ENCODE data around the gene ELL2.
A peak's percentile ranks its signal among the peaks of the same experiment; 100 is the strongest.
"Not testable (repeated sequence)": the region's sequence is repeated elsewhere in the genome, so short reads cannot be mapped to it uniquely, and the experiment has no call there.

Gene ELL2

GRCh38 chr5:95871146-95871806, 90.4 kb downstream of the ELL2 start:
- H3K18ac ChIP-seq (ENCODE audit: low read length), result no peak overlapping the region
- H3K4me1 ChIP-seq (ENCODE audit: control insufficient read depth in 2 of 2, insufficient read depth in 1 of 2, low read depth in 1 of 2, low read length in 2 of 2), result no peaks in the 10 kb centered on the region
- H3K9ac ChIP-seq (ENCODE audit: low read depth, low read length, poor library complexity), result no peak overlapping the region
- H2AFZ ChIP-seq (ENCODE audit: low read length), result no peak overlapping the region
- no peak overlapping the region for H2BK120ac ChIP-seq (ENCODE audit: low read depth, low read length)
- H3K9me3 ChIP-seq (replicated peaks in 1 of 2; ENCODE audit: control insufficient read depth in 2 of 2, insufficient read depth in 1 of 2, low read depth in 1 of 2, low read length in 2 of 2), result peaks cover 0 to 2% of the 10 kb centered on the region in 2 donors
- no peak overlapping the region for H4K91ac ChIP-seq (ENCODE audit: low read depth, low read length, poor library complexity)
- no peaks in the 10 kb centered on the region for H3K27me3 ChIP-seq (ENCODE audit: control insufficient read depth in 3 of 3, insufficient read depth in 3 of 3, low read depth in 1 of 3, low read length in 3 of 3)
- no CpG with 5 or more reads among the region's 9 CpGs for WGBS, 2 donors (ENCODE audit: extremely low coverage in 2 of 2, insufficient read length in 2 of 2, insufficient replicate concordance in 1 of 2)
- H3K4ac ChIP-seq (ENCODE audit: low read length), result no peak overlapping the region
- no peaks in the 10 kb centered on the region for H3K36me3 ChIP-seq (replicated peaks in 1 of 2; ENCODE audit: control insufficient read depth in 2 of 2, insufficient read depth in 2 of 2, low read length in 2 of 2)
- no peak overlapping the region for H3K14ac ChIP-seq (ENCODE audit: low read length)
- no peak overlapping the region for H4K8ac ChIP-seq (ENCODE audit: low read depth, low read length)
- no peaks in the 10 kb centered on the region for H3K79me1 ChIP-seq (ENCODE audit: low read depth, low read length)
- H3K23ac ChIP-seq (ENCODE audit: low read depth, low read length, poor library complexity), result no peak overlapping the region
- H2AK5ac ChIP-seq (ENCODE audit: low read depth, low read length), result no peak overlapping the region
- H2BK5ac ChIP-seq (ENCODE audit: low read length), result no peak overlapping the region
- DNase-seq (ENCODE audit: low spot score), result no peak
- no peak overlapping the region for H3K27ac ChIP-seq (replicated peaks; ENCODE audit: low read length)
- no peak overlapping the region for H3K4me3 ChIP-seq (ENCODE audit: low read length in 2 of 2)
- no peak overlapping the region for H3K4me2 ChIP-seq (ENCODE audit: insufficient read depth, low read length, poor library complexity, severe bottlenecking)
- H2BK15ac ChIP-seq (ENCODE audit: low read length), result no peak overlapping the region
- no peak overlapping the region for H2BK12ac ChIP-seq (ENCODE audit: low read length)

DNA sequence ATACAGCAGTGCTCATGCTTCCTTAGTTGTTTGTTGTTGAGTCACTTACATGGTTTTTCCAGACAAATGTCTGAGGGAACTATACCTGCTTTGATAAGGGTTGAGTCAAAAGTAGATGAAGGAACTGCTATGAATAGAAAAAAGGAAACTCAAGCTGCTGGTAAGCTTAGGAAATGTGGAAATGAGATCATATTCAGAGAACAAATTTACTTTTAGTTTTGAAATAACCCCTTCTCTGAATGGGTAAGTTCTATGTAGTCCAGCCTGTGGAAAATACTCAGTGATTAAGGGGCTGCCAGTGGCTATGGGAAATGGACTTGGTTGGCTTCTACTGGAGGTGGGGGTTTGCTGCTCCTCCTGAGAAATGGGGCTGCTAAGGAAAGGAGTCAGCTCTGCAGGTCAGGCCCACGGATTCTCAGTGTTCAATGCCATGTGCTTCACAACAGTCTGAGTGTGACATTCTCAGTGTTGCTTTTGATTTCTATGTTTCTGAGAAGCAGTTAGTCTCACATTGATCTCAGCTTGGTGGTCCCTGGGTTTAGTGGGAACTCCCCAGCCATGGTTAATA, 91.5 kb downstream of the ELL2 start:
- Histone ChIP-seq H3K4me3 (ENCODE audit: low read length in 2 of 2) (no peak overlapping the region), H2BK12ac (ENCODE audit: low read length) (no peak overlapping the region)

GRCh38 chr5:95869173-95869855, 92.3 kb downstream of the ELL2 start:
- no CpG with 5 or more reads among the region's 3 CpGs for WGBS, 2 donors (ENCODE audit: extremely low coverage in 2 of 2, insufficient read length in 2 of 2, insufficient replicate concordance in 1 of 2)

More for the DNA sequence above, 91.5 kb downstream of the ELL2 start:
- no CpG with 5 or more reads among the region's 1 CpG for WGBS, 2 donors (ENCODE audit: extremely low coverage in 2 of 2, insufficient read length in 2 of 2, insufficient replicate concordance in 1 of 2)
- Histone ChIP-seq H3K36me3 (replicated peaks in 1 of 2; ENCODE audit: control insufficient read depth in 2 of 2, insufficient read depth in 2 of 2, low read length in 2 of 2) (no peaks in the 10 kb centered on the region), H3K4me1 (ENCODE audit: control insufficient read depth in 2 of 2, insufficient read depth in 1 of 2, low read depth in 1 of 2, low read length in 2 of 2) (peaks cover under 1 to 5% of the 10 kb centered on the region in 2 donors), H3K79me1 (ENCODE audit: low read depth, low read length) (no peaks in the 10 kb centered on the region), H3K4ac (ENCODE audit: low read length) (no peak overlapping the region), H3K27ac (replicated peaks; ENCODE audit: low read length) (no peak overlapping the region), H3K14ac (ENCODE audit: low read length) (no peak overlapping the region), H2BK5ac (ENCODE audit: low read length) (no peak overlapping the region), H3K9me3 (replicated peaks in 1 of 2; ENCODE audit: control insufficient read depth in 2 of 2, insufficient read depth in 1 of 2, low read depth in 1 of 2, low read length in 2 of 2) (peaks cover 0 to 2% of the 10 kb centered on the region in 2 donors), H3K27me3 (ENCODE audit: control insufficient read depth in 3 of 3, insufficient read depth in 3 of 3, low read depth in 1 of 3, low read length in 3 of 3) (no peaks in the 10 kb centered on the region), H4K91ac (ENCODE audit: low read depth, low read length, poor library complexity) (no peak overlapping the region), H3K23ac (ENCODE audit: low read depth, low read length, poor library complexity) (no peak overlapping the region), H2AK5ac (ENCODE audit: low read depth, low read length) (no peak overlapping the region), H3K9ac (ENCODE audit: low read depth, low read length, poor library complexity) (no peak overlapping the region), H2BK15ac (ENCODE audit: low read length) (no peak overlapping the region), H3K4me2 (ENCODE audit: insufficient read depth, low read length, poor library complexity, severe bottlenecking) (no peak overlapping the region), H3K18ac (ENCODE audit: low read length) (no peak overlapping the region), H2BK120ac (ENCODE audit: low read depth, low read length) (no peak overlapping the region), H2AFZ (ENCODE audit: low read length) (peak overlapping the region; percentile 54), H4K8ac (ENCODE audit: low read depth, low read length) (no peak overlapping the region)
- no peak for DNase-seq (ENCODE audit: low spot score)

DNA sequence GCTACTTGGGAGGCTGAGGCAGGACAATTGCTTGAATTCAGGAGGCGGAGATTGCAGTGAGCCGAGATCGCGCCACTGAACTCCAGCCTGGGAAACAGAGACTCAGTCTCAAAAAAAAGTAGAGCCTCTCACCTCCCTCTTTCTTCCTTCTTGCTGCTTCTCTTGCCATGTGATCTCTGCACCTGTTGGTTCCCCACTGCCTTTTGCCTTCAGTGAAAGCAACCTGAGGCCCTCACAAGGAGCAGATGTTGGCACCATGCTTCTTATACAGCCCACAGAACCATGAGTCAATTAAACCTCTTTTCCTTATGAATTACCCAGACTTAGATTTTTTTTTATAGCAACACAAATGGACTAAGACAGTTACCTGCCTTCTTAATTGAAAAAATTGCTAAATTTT, 93.5 kb downstream of the ELL2 start:
- no peaks in the 10 kb centered on the region for H3K27me3 ChIP-seq (ENCODE audit: control insufficient read depth in 3 of 3, insufficient read depth in 3 of 3, low read depth in 1 of 3, low read length in 3 of 3)
- no CpG with 5 or more reads among the region's 4 CpGs for WGBS, 2 donors (ENCODE audit: extremely low coverage in 2 of 2, insufficient read length in 2 of 2, insufficient replicate concordance in 1 of 2)
- H2BK12ac ChIP-seq (ENCODE audit: low read length), result no peak overlapping the region
- peaks cover 0 to 2% of the 10 kb centered on the region in 2 donors for H3K9me3 ChIP-seq (replicated peaks in 1 of 2; ENCODE audit: control insufficient read depth in 2 of 2, insufficient read depth in 1 of 2, low read depth in 1 of 2, low read length in 2 of 2)
- no peak overlapping the region for H4K8ac ChIP-seq (ENCODE audit: low read depth, low read length)
- no peak overlapping the region for H3K18ac ChIP-seq (ENCODE audit: low read length)
- H2BK120ac ChIP-seq (ENCODE audit: low read depth, low read length), result no peak overlapping the region
- peaks cover 7 to 16% of the 10 kb centered on the region in 2 donors for H3K4me1 ChIP-seq (ENCODE audit: control insufficient read depth in 2 of 2, insufficient read depth in 1 of 2, low read depth in 1 of 2, low read length in 2 of 2)
- no peak overlapping the region for H2BK15ac ChIP-seq (ENCODE audit: low read length)
- no peak overlapping the region for H3K27ac ChIP-seq (replicated peaks; ENCODE audit: low read length)
- no peak overlapping the region for H3K4ac ChIP-seq (ENCODE audit: low read length)
- no peaks in the 10 kb centered on the region for H3K36me3 ChIP-seq (replicated peaks in 1 of 2; ENCODE audit: control insufficient read depth in 2 of 2, insufficient read depth in 2 of 2, low read length in 2 of 2)
- H3K14ac ChIP-seq (ENCODE audit: low read length), result no peak overlapping the region
- no peak for DNase-seq (ENCODE audit: low spot score)
- H3K79me1 ChIP-seq (ENCODE audit: low read depth, low read length), result no peaks in the 10 kb centered on the region
- no peak overlapping the region for H4K91ac ChIP-seq (ENCODE audit: low read depth, low read length, poor library complexity)
- H2AK5ac ChIP-seq (ENCODE audit: low read depth, low read length), result no peak overlapping the region
- no peak overlapping the region for H3K23ac ChIP-seq (ENCODE audit: low read depth, low read length, poor library complexity)
- no peak overlapping the region for H3K4me2 ChIP-seq (ENCODE audit: insufficient read depth, low read length, poor library complexity, severe bottlenecking)
- no peak overlapping the region for H2BK5ac ChIP-seq (ENCODE audit: low read length)
- no peak overlapping the region for H2AFZ ChIP-seq (ENCODE audit: low read length)
- no peak overlapping the region for H3K4me3 ChIP-seq (ENCODE audit: low read length in 2 of 2)
- no peak overlapping the region for H3K9ac ChIP-seq (ENCODE audit: low read depth, low read length, poor library complexity)

More at GRCh38 chr5:95869173-95869855, 92.3 kb downstream of the ELL2 start:
- peaks cover 7 to 12% of the 10 kb centered on the region in 2 donors for H3K4me1 ChIP-seq (ENCODE audit: control insufficient read depth in 2 of 2, insufficient read depth in 1 of 2, low read depth in 1 of 2, low read length in 2 of 2)
- H4K8ac ChIP-seq (ENCODE audit: low read depth, low read length); H3K18ac ChIP-seq (ENCODE audit: low read length); H3K27ac ChIP-seq (replicated peaks; ENCODE audit: low read length); H2AFZ ChIP-seq (ENCODE audit: low read length); H3K4me3 ChIP-seq (ENCODE audit: low read length in 2 of 2); H2BK12ac ChIP-seq (ENCODE audit: low read length); H3K4ac ChIP-seq (ENCODE audit: low read length); DNase-seq (ENCODE audit: low spot score); H3K4me2 ChIP-seq (ENCODE audit: insufficient read depth, low read length, poor library complexity, severe bottlenecking); H2BK15ac ChIP-seq (ENCODE audit: low read length); H2AK5ac ChIP-seq (ENCODE audit: low read depth, low read length); H3K23ac ChIP-seq (ENCODE audit: low read depth, low read length, poor library complexity); H3K14ac ChIP-seq (ENCODE audit: low read length); H3K27me3 ChIP-seq (ENCODE audit: control insufficient read depth in 3 of 3, insufficient read depth in 3 of 3, low read depth in 1 of 3, low read length in 3 of 3); H2BK120ac ChIP-seq (ENCODE audit: low read depth, low read length); H3K9me3 ChIP-seq (replicated peaks in 1 of 2; ENCODE audit: control insufficient read depth in 2 of 2, insufficient read depth in 1 of 2, low read depth in 1 of 2, low read length in 2 of 2); H2BK5ac ChIP-seq (ENCODE audit: low read length); H3K79me1 ChIP-seq (ENCODE audit: low read depth, low read length); H3K9ac ChIP-seq (ENCODE audit: low read depth, low read length, poor library complexity); H3K36me3 ChIP-seq (replicated peaks in 1 of 2; ENCODE audit: control insufficient read depth in 2 of 2, insufficient read depth in 2 of 2, low read length in 2 of 2); H4K91ac ChIP-seq (ENCODE audit: low read depth, low read length, poor library complexity): not testable (repeated sequence)
